ENCODE data around the gene YBX3.

GRCh38 chr12:10697156-10697555, 26.0 kb downstream of the YBX3 start:
- TF ChIP-seq CTCF (IDR thresholded peaks at IDR 0.05) (no peak), POLR2A (IDR thresholded peaks at IDR 0.05) (no peak)

All from Peyer's patch (tissue), 4 donors.